Endodermal cell (in vitro differentiated cells): ENCODE results near the gene MGME1. TPM values are rescaled to one million over a fixed set of nuclear protein-coding genes. Genes with fewer than 3 reads are reported as not detected.

Experiments used
- DNase-seq: peaks from one replicate; pipeline ENCODE4 v3.0.0-alpha.2; 2017
- H3K27ac ChIP-seq: 2 replicates; pipeline ENCODE4 v1.5.1; 2013; ENCODE audit warnings: mild to moderate bottlenecking, low read depth, low read length, moderate library complexity
- H3K27me3 ChIP-seq: 2 replicates; pipeline ENCODE4 v1.6.1; 2013; ENCODE audit warnings: mild to moderate bottlenecking, low read length, moderate library complexity; ENCODE audit not compliant: insufficient read depth, control insufficient read depth, poor library complexity, severe bottlenecking
- H3K36me3 ChIP-seq: 2 replicates; pipeline ENCODE4 v1.7.0; 2013; ENCODE audit warnings: mild to moderate bottlenecking, low read length, moderate library complexity; ENCODE audit not compliant: control insufficient read depth, insufficient read depth
- H3K4me1 ChIP-seq: one replicate; pipeline ENCODE4 v1.7.0; 2013; ENCODE audit warnings: low read length; ENCODE audit not compliant: control insufficient read depth, insufficient read depth
- H3K4me3 ChIP-seq: 2 replicates; pipeline ENCODE4 v1.5.1; 2013; ENCODE audit warnings: mild to moderate bottlenecking, low read length, moderate library complexity
- H3K9ac ChIP-seq: 2 replicates; pipeline ENCODE4 v1.6.1; 2013; ENCODE audit warnings: mild to moderate bottlenecking, low read length, moderate library complexity; ENCODE audit not compliant: poor library complexity, severe bottlenecking; ENCODE audit errors: extremely low read depth
- H3K9me3 ChIP-seq: 2 replicates; pipeline ENCODE4 v1.6.1; 2013; ENCODE audit warnings: mild to moderate bottlenecking, low read length, moderate library complexity; ENCODE audit not compliant: control insufficient read depth
- H3K27ac Mint-ChIP-seq: 2 replicates; pipeline ENCODE4 v1.8.0; 2020; ENCODE audit warnings: mixed read lengths
- H3K27me3 Mint-ChIP-seq: 2 replicates; pipeline ENCODE4 v1.8.0; 2021; ENCODE audit warnings: mild to moderate bottlenecking, mixed read lengths; ENCODE audit not compliant: insufficient read depth
- H3K36me3 Mint-ChIP-seq: 2 replicates; pipeline ENCODE4 v1.8.0; 2020; ENCODE audit warnings: low read depth, mixed read lengths
- H3K4me1 Mint-ChIP-seq: 2 replicates; pipeline ENCODE4 v1.8.0; 2020; ENCODE audit warnings: mixed read lengths
- H3K4me3 Mint-ChIP-seq: 2 replicates; pipeline ENCODE4 v1.8.0; 2020; ENCODE audit warnings: mild to moderate bottlenecking, moderate library complexity, mixed read lengths
- H3K9me3 Mint-ChIP-seq: 2 replicates; pipeline ENCODE4 v1.8.0; 2020; ENCODE audit warnings: mild to moderate bottlenecking, mixed read lengths
- CTCF ChIP-seq: fragments of 200-600 bp; sonication (generic); conservative IDR thresholded peaks from 2 replicates; pipeline ENCODE4 v1.5.0; 2021; ENCODE audit warnings: antibody characterized with exemption, mild to moderate bottlenecking
- WGBS, 2 experiments: methylation state at CpG; one replicate each; pipeline versions ENCODE4 v1.1.5 to v1.1.7; 2013; ENCODE audit warnings: missing lambda C conversion rate in 2 of 2, mixed read lengths in 1 of 2; ENCODE audit not compliant: insufficient coverage in 1 of 2, insufficient read length in 1 of 2; 5-methylcytosine and 5-hydroxymethylcytosine counted together
- total RNA-seq, 2 donors: library from RNA; stranded (reverse); fragmentation: NEBNext Ultra II Directional in 1 of 2; extraction: Animal tissue kit (Norgen Biotek cat#: 25700) in 1 of 2; gene quantifications; 2 replicates in 1 of 2; 3 replicates in 1 of 2; pipeline ENCODE4 v1.2.1, GENCODE V29; 2021

The MGME1 gene
- total RNA-seq, 2 donors from 2014 or later, result 31.2 to 36.7 TPM

DNA sequence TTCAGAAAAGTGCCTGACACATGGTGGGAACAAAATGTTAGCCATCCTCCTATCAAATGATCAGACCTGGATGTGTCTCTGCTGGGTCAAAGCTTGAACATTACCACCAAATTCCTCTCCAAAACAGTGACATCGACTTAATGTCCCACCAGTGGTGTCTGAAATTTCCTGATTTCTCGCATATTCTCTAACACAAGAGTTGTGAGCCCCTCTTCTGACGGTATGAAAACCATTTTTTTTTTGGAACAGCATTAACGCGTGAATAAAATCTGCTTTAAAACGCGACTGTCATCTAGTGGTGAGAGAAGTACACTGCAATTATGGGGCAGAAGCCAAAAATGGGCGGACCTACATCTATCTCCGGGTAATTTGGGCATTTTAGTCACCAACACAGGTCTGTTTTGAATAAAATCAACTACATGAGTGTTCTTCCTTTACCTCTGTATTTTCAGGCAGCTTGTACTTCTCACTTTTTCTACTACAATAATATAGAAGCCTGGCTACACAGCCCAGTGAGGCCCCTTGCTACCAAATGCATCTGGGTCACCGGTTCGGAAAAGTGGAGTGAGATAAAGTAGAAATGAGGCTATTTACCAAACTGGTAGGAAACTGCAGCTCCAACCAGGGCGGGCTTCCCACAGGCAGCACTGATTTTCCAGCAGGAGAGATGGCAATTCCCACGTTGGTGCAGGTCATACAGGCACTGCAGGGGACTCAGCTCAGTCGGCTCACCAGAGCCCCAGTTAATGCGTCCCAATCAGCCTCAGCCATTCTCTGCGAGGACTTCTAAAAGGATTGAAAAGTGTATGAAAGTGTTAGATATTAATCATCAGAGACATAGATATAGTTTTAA is 27.4 kb downstream of the MGME1 start:
- no peak overlapping the region for H3K9ac ChIP-seq
- H3K36me3 ChIP-seq, result peaks cover 3% of the 10 kb centered on the region
- no peaks in the 10 kb centered on the region for H3K9me3 Mint-ChIP-seq
- peaks cover 2% of the 10 kb centered on the region for H3K36me3 Mint-ChIP-seq
- peak; percentile 92 for TF ChIP-seq CTCF
- H3K27ac Mint-ChIP-seq, result peak overlapping the region; percentile 37
- no peaks in the 10 kb centered on the region for H3K27me3 Mint-ChIP-seq
- H3K4me1 Mint-ChIP-seq, result peaks cover 19% of the 10 kb centered on the region
- H3K27ac ChIP-seq, result no peak overlapping the region
- no peak overlapping the region for H3K4me3 Mint-ChIP-seq
- no peak overlapping the region for H3K4me3 ChIP-seq
- no peaks in the 10 kb centered on the region for H3K27me3 ChIP-seq
- peak; percentile 69 for DNase-seq
- WGBS, 2 experiments, result 23 to 33% methylated on average over 13 to 16 of the region's 16 CpGs
- H3K4me1 ChIP-seq, result peaks cover 3% of the 10 kb centered on the region
- H3K9me3 ChIP-seq, result no peaks in the 10 kb centered on the region

GRCh38 chr20:17998446-17998845 is 29.6 kb downstream of the MGME1 start:
- 89 to 92% methylated on average over 5 of the region's 5 CpGs for WGBS, 2 experiments
- Histone ChIP-seq H3K27me3 (no peaks in the 10 kb centered on the region), H3K9ac (no peak overlapping the region), H3K9me3 (no peaks in the 10 kb centered on the region), H3K4me1 (peaks cover 3% of the 10 kb centered on the region), H3K4me3 (no peak overlapping the region), H3K27ac (no peak overlapping the region), H3K36me3 (no peaks in the 10 kb centered on the region)
- H3K27me3 Mint-ChIP-seq, result no peaks in the 10 kb centered on the region
- H3K4me3 Mint-ChIP-seq, result no peak overlapping the region
- no peaks in the 10 kb centered on the region for H3K9me3 Mint-ChIP-seq
- H3K36me3 Mint-ChIP-seq, result no peaks in the 10 kb centered on the region
- DNase-seq, result no peak
- H3K4me1 Mint-ChIP-seq, result peaks cover 24% of the 10 kb centered on the region
- H3K27ac Mint-ChIP-seq, result no peak overlapping the region
- TF ChIP-seq CTCF, result no peak

DNA sequence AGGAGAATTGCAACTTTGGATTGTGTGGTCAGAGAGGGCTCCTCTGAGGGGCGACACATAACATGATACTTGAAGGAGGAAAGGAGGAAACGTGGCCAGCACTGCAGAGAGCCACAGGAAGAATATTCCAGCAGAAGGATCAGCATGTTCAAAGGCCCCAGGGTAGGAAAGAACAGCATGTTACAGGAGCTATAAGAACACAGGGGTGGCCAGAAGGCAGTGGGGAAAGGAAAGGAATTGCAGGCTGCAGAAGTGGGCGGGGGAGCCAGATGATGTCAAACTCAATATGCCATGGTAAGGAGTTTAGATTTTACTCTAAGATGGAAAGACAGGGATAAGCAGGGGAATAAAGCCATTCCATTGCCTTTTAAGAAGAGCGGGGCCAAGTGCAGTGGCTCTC is 30.7 kb downstream of the MGME1 start:
- peaks cover 24% of the 10 kb centered on the region for H3K4me1 Mint-ChIP-seq
- H3K27me3 Mint-ChIP-seq, result no peaks in the 10 kb centered on the region
- Histone ChIP-seq H3K9ac (no peak overlapping the region), H3K27ac (no peak overlapping the region), H3K27me3 (no peaks in the 10 kb centered on the region), H3K9me3 (no peaks in the 10 kb centered on the region), H3K4me3 (no peak overlapping the region), H3K36me3 (no peaks in the 10 kb centered on the region), H3K4me1 (peaks cover 3% of the 10 kb centered on the region)
- no peaks in the 10 kb centered on the region for H3K36me3 Mint-ChIP-seq
- no peak for DNase-seq
- no peak for TF ChIP-seq CTCF
- no peak overlapping the region for H3K27ac Mint-ChIP-seq
- H3K9me3 Mint-ChIP-seq, result no peaks in the 10 kb centered on the region
- 84 to 100% methylated on average over 4 of the region's 4 CpGs for WGBS, 2 experiments
- no peak overlapping the region for H3K4me3 Mint-ChIP-seq
